ENCODE data around the gene DENND1B. TPM values are rescaled to one million over a fixed set of nuclear protein-coding genes. Genes with fewer than 3 reads are reported as not detected.

The DENND1B gene
- total RNA-seq, 2 donors from 2014 or later = 9.4 to 11.9 TPM

DNA sequence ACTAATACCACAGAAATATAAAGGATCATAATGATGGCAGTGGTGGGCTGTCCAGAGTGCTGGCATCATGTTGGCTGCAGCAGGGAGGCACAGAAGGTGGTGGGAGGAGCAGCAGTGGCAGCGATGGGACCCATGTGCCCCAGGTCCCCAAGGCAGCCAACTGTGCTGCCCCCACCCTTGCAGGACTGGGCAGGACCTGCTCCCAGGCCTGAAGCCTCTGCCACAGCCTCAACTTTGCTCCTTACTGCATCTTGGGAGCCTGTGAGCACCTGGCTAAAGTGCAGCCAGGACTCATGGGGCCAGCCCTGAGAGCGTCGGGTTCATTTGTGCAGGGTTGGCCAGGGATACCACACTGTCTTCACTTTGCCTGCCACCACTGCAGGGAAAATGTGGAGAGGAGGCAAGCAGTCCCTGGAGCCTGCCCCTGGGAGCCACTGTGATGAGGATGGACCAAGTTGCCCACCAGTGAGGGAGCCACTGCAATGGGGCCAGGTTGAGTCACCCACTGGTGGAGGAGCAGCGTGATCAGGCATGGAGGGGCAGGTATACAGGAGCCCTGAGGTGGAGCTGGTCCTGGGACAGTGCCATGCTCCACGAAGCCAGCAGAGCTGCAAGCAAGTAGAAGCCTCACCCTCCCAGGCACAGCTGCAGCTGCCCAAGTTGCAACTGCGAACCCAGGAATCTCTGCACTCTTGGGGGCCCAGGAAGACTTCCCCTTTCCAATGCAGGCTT lies 25.3 kb upstream of the DENND1B start:
- 91 to 94% methylated on average over 6 of the region's 6 CpGs for WGBS, 2 experiments (ENCODE audit: insufficient coverage in 1 of 2, insufficient read length in 1 of 2)
- H3K9ac ChIP-seq (ENCODE audit: extremely low read depth, low read length, poor library complexity, severe bottlenecking) = no peak overlapping the region
- no peaks in the 10 kb centered on the region for H3K36me3 ChIP-seq (ENCODE audit: control insufficient read depth, insufficient read depth, low read length)
- Mint-ChIP-seq H3K36me3 (ENCODE audit: low read depth) (no peaks in the 10 kb centered on the region), H3K4me3 (no peak overlapping the region), H3K27ac (no peak overlapping the region), H3K9me3 (peaks cover 27% of the 10 kb centered on the region), H3K4me1 (peaks cover 2% of the 10 kb centered on the region), H3K27me3 (ENCODE audit: insufficient read depth) (peaks cover 1% of the 10 kb centered on the region)
- H3K27ac ChIP-seq (ENCODE audit: low read depth, low read length) = no peak overlapping the region
- H3K27me3 ChIP-seq (ENCODE audit: control insufficient read depth, insufficient read depth, low read length, poor library complexity, severe bottlenecking) = no peaks in the 10 kb centered on the region
- no peak for DNase-seq
- no peak overlapping the region for H3K4me3 ChIP-seq (ENCODE audit: low read length)
- H3K9me3 ChIP-seq (ENCODE audit: control insufficient read depth, low read length) = peaks cover 13% of the 10 kb centered on the region
- H3K4me1 ChIP-seq (ENCODE audit: control insufficient read depth, insufficient read depth, low read length) = no peaks in the 10 kb centered on the region
- TF ChIP-seq, protein P1, sequence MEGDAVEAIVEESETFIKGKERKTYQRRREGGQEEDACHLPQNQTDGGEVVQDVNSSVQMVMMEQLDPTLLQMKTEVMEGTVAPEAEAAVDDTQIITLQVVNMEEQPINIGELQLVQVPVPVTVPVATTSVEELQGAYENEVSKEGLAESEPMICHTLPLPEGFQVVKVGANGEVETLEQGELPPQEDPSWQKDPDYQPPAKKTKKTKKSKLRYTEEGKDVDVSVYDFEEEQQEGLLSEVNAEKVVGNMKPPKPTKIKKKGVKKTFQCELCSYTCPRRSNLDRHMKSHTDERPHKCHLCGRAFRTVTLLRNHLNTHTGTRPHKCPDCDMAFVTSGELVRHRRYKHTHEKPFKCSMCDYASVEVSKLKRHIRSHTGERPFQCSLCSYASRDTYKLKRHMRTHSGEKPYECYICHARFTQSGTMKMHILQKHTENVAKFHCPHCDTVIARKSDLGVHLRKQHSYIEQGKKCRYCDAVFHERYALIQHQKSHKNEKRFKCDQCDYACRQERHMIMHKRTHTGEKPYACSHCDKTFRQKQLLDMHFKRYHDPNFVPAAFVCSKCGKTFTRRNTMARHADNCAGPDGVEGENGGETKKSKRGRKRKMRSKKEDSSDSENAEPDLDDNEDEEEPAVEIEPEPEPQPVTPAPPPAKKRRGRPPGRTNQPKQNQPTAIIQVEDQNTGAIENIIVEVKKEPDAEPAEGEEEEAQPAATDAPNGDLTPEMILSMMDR (conservative IDR thresholded peaks at IDR 0.05) = no peak

GRCh38 chr1:197799271-197799670 lies 24.0 kb upstream of the DENND1B start:
- H3K36me3 ChIP-seq (ENCODE audit: control insufficient read depth, insufficient read depth, low read length) = no peaks in the 10 kb centered on the region
- no peak overlapping the region for H3K9ac ChIP-seq (ENCODE audit: extremely low read depth, low read length, poor library complexity, severe bottlenecking)
- Mint-ChIP-seq H3K4me3 (no peak overlapping the region), H3K27ac (no peak overlapping the region), H3K36me3 (ENCODE audit: low read depth) (no peaks in the 10 kb centered on the region), H3K9me3 (peaks cover 27% of the 10 kb centered on the region), H3K27me3 (ENCODE audit: insufficient read depth) (peaks cover 1% of the 10 kb centered on the region), H3K4me1 (peaks cover 6% of the 10 kb centered on the region)
- DNase-seq = peak; percentile 62
- TF ChIP-seq, protein P1 (conservative IDR thresholded peaks at IDR 0.05) = no peak
- no peak overlapping the region for H3K4me3 ChIP-seq (ENCODE audit: low read length)
- H3K4me1 ChIP-seq (ENCODE audit: control insufficient read depth, insufficient read depth, low read length) = no peaks in the 10 kb centered on the region
- no peak overlapping the region for H3K27ac ChIP-seq (ENCODE audit: low read depth, low read length)
- H3K9me3 ChIP-seq (ENCODE audit: control insufficient read depth, low read length) = peaks cover 13% of the 10 kb centered on the region
- H3K27me3 ChIP-seq (ENCODE audit: control insufficient read depth, insufficient read depth, low read length, poor library complexity, severe bottlenecking) = no peaks in the 10 kb centered on the region

DNA sequence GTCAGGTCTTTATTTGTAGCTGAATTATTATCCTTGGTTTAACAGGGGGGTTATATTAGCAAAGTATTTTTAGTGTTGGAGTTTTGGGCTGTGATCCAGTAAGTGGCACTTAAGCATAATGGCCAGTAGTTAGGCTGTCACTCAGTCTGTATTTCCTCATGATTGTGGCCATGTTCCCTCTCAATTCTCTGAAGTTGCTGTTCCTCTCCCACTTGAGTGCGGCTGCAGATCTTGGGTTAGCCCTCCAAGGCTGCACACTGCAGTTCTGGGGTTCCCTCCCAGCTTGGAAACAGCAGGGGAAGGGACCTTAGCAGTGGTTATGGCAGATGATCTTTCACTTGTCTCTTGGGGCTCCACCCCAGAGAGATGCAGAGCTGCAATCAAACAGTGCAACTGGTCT lies 23.2 kb upstream of the DENND1B start:
- H3K4me1 Mint-ChIP-seq = peaks cover 6% of the 10 kb centered on the region
- no peaks in the 10 kb centered on the region for H3K36me3 Mint-ChIP-seq (ENCODE audit: low read depth)
- H3K4me3 ChIP-seq (ENCODE audit: low read length) = no peak overlapping the region
- H3K36me3 ChIP-seq (ENCODE audit: control insufficient read depth, insufficient read depth, low read length) = no peaks in the 10 kb centered on the region
- peaks cover 13% of the 10 kb centered on the region for H3K9me3 ChIP-seq (ENCODE audit: control insufficient read depth, low read length)
- no peak overlapping the region for H3K4me3 Mint-ChIP-seq
- no peak for DNase-seq
- no peaks in the 10 kb centered on the region for H3K27me3 ChIP-seq (ENCODE audit: control insufficient read depth, insufficient read depth, low read length, poor library complexity, severe bottlenecking)
- H3K27me3 Mint-ChIP-seq (ENCODE audit: insufficient read depth) = peaks cover 1% of the 10 kb centered on the region
- H3K4me1 ChIP-seq (ENCODE audit: control insufficient read depth, insufficient read depth, low read length) = no peaks in the 10 kb centered on the region
- H3K27ac Mint-ChIP-seq = no peak overlapping the region
- H3K9ac ChIP-seq (ENCODE audit: extremely low read depth, low read length, poor library complexity, severe bottlenecking) = no peak overlapping the region
- H3K9me3 Mint-ChIP-seq = peaks cover 27% of the 10 kb centered on the region
- no peak overlapping the region for H3K27ac ChIP-seq (ENCODE audit: low read depth, low read length)
- WGBS, 2 experiments (ENCODE audit: insufficient coverage in 1 of 2, insufficient read length in 1 of 2) = 83 to 91% methylated on average over 1 of the region's 1 CpG
- TF ChIP-seq, protein P1 (conservative IDR thresholded peaks at IDR 0.05) = no peak

Measured in endodermal cell (in vitro differentiated cells).